Nephron (organoid): ENCODE measurements around the gene CACNA2D3.
A peak's percentile ranks its signal among the peaks of the same experiment; 100 is the strongest.

Experiments
- H3K27ac Mint-ChIP-seq, 3 experiments: 2 replicates each; pipeline ENCODE4 v1.8.0; 2020; ENCODE audit warnings: mixed read lengths in 3 of 3, mild to moderate bottlenecking in 2 of 3, moderate library complexity in 1 of 3
- H3K27me3 Mint-ChIP-seq: 2 replicates; pipeline ENCODE4 v1.8.0; 2021; ENCODE audit warnings: low read depth, mild to moderate bottlenecking, moderate library complexity, mixed read lengths
- H3K36me3 Mint-ChIP-seq: 2 replicates; pipeline ENCODE4 v1.8.0; 2020; ENCODE audit warnings: low read depth, mixed read lengths
- H3K4me1 Mint-ChIP-seq: 2 replicates; pipeline ENCODE4 v1.8.0; 2020; ENCODE audit warnings: mixed read lengths
- H3K4me3 Mint-ChIP-seq, 3 experiments: 2 replicates each; pipeline ENCODE4 v1.8.0; 2020; ENCODE audit warnings: mild to moderate bottlenecking in 3 of 3, mixed read lengths in 3 of 3, moderate library complexity in 2 of 3
- H3K9me3 Mint-ChIP-seq: 2 replicates; pipeline ENCODE4 v1.8.0; 2020; ENCODE audit warnings: mixed read lengths
- TF ChIP-seq, protein P1 (sequence below), 3 experiments: fragments of 200-600 bp; sonication (generic); IDR thresholded peaks; one replicate each; pipeline ENCODE4 v1.5.0; 2021; ENCODE audit warnings: antibody characterized with exemption in 3 of 3; ENCODE audit not compliant: unreplicated experiment in 3 of 3

CACNA2D3 gene

GRCh38 chr3:54744291-54744690 lies 621.9 kb downstream of the CACNA2D3 start:
- peaks cover 6% of the 10 kb centered on the region for H3K27me3 Mint-ChIP-seq
- TF ChIP-seq, protein P1, sequence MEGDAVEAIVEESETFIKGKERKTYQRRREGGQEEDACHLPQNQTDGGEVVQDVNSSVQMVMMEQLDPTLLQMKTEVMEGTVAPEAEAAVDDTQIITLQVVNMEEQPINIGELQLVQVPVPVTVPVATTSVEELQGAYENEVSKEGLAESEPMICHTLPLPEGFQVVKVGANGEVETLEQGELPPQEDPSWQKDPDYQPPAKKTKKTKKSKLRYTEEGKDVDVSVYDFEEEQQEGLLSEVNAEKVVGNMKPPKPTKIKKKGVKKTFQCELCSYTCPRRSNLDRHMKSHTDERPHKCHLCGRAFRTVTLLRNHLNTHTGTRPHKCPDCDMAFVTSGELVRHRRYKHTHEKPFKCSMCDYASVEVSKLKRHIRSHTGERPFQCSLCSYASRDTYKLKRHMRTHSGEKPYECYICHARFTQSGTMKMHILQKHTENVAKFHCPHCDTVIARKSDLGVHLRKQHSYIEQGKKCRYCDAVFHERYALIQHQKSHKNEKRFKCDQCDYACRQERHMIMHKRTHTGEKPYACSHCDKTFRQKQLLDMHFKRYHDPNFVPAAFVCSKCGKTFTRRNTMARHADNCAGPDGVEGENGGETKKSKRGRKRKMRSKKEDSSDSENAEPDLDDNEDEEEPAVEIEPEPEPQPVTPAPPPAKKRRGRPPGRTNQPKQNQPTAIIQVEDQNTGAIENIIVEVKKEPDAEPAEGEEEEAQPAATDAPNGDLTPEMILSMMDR (IDR thresholded peaks at IDR 0.05; ENCODE audit: unreplicated experiment in 3 of 3) = no peak
- H3K27ac Mint-ChIP-seq = no peak overlapping the region
- no peaks in the 10 kb centered on the region for H3K9me3 Mint-ChIP-seq
- H3K36me3 Mint-ChIP-seq = no peaks in the 10 kb centered on the region
- no peak overlapping the region for H3K4me3 Mint-ChIP-seq
- peaks cover 7% of the 10 kb centered on the region for H3K4me1 Mint-ChIP-seq

- TF ChIP-seq, protein P1 (IDR thresholded peaks at IDR 0.05; ENCODE audit: unreplicated experiment in 3 of 3) = no peak
- Mint-ChIP-seq H3K27me3 (peaks cover 5% of the 10 kb centered on the region), H3K9me3 (no peaks in the 10 kb centered on the region), H3K27ac (no peak overlapping the region), H3K36me3 (no peaks in the 10 kb centered on the region), H3K4me3 (no peak overlapping the region), H3K4me1 (peaks cover 1% of the 10 kb centered on the region)
These were observed 623.5 kb downstream of the CACNA2D3 start for GRCh38 chr3:54745843-54746242.

- TF ChIP-seq, protein P1 (IDR thresholded peaks at IDR 0.05; ENCODE audit: unreplicated experiment in 3 of 3) = no peak
- no peaks in the 10 kb centered on the region for H3K9me3 Mint-ChIP-seq
- H3K27me3 Mint-ChIP-seq = peaks cover 3% of the 10 kb centered on the region
- H3K27ac Mint-ChIP-seq = no peak overlapping the region
- H3K36me3 Mint-ChIP-seq = no peaks in the 10 kb centered on the region
- H3K4me3 Mint-ChIP-seq = no peak overlapping the region
- no peaks in the 10 kb centered on the region for H3K4me1 Mint-ChIP-seq
These were observed 624.4 kb downstream of the CACNA2D3 start for GRCh38 chr3:54746722-54747121.

DNA sequence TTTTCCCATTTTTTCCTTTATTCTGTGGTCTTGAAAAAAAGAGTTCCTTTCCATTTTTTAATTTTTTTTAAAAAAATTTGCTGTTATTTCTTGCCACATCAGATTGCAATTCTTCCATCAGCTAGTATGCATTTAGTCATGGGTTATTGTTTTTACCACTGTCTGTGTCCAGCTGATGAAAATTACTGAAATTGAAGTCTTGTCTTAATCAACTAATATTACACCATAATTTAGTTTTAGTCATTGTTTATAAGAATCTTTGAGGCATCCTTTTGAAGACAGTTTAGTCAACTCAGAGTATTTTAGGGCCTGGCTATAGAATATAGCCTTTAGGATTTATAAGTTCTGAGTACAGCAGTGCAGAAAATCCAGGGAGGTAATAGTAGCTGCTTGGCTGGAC lies 633.4 kb downstream of the CACNA2D3 start:
- H3K9me3 Mint-ChIP-seq = no peaks in the 10 kb centered on the region
- TF ChIP-seq, protein P1 (IDR thresholded peaks at IDR 0.05; ENCODE audit: unreplicated experiment in 3 of 3) = no peak
- H3K27ac Mint-ChIP-seq = peak overlapping the region in 2 of 3 experiments; percentile 16 to 48
- peaks cover 28% of the 10 kb centered on the region for H3K4me1 Mint-ChIP-seq
- no peaks in the 10 kb centered on the region for H3K36me3 Mint-ChIP-seq
- no peaks in the 10 kb centered on the region for H3K27me3 Mint-ChIP-seq
- no peak overlapping the region for H3K4me3 Mint-ChIP-seq

DNA sequence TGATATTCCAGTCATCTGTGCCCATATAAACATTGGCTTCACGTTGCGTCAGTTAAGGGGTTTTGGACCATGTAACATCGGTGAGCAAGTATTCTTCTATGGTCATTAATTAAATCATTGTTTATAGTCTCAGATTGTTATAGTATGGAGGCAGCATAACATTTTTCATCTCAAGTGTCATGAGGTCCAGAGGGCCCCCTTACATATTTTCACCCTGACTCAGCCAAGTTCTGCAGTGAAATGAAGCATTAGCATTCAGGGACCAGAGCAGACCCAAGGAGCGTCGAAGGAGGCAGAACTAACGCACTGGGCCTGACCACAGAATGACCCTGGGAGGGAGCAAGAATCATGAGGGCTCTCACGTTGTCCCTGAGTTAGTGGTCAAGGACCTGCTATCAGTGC lies 634.0 kb downstream of the CACNA2D3 start:
- Mint-ChIP-seq H3K4me3 (no peak overlapping the region), H3K36me3 (no peaks in the 10 kb centered on the region), H3K27ac (peak overlapping the region; percentile 16 to 48 (median 31)), H3K9me3 (no peaks in the 10 kb centered on the region), H3K27me3 (no peaks in the 10 kb centered on the region), H3K4me1 (peaks cover 33% of the 10 kb centered on the region)
- TF ChIP-seq, protein P1 (IDR thresholded peaks at IDR 0.05; ENCODE audit: unreplicated experiment in 3 of 3) = no peak

- no peaks in the 10 kb centered on the region for H3K36me3 Mint-ChIP-seq
These were observed 636.1 kb downstream of the CACNA2D3 start for GRCh38 chr3:54758461-54758860.

More at GRCh38 chr3:54758461-54758860, 636.1 kb downstream of the CACNA2D3 start:
- Mint-ChIP-seq H3K4me3 (no peak overlapping the region), H3K9me3 (no peaks in the 10 kb centered on the region), H3K4me1 (peaks cover 40% of the 10 kb centered on the region), H3K27ac (peak overlapping the region in 1 of 3 experiments; percentile 42), H3K27me3 (no peaks in the 10 kb centered on the region)
- TF ChIP-seq, protein P1 (IDR thresholded peaks at IDR 0.05; ENCODE audit: unreplicated experiment in 3 of 3) = no peak
